ENCODE data around the gene NDUFB10. TPM values are rescaled to one million over a fixed set of nuclear protein-coding genes. Genes with fewer than 3 reads are reported as not detected.

The NDUFB10 gene
- total and polyA plus RNA-seq, 2 experiments from 2014 or later, result 244 to 495 TPM

GRCh38 chr16:2003827-2004641 lies 44.7 kb downstream of the NDUFB10 start:
- peak; percentile 49; the same call in 1 of the 2 replicates for TF ChIP-seq CREB1 (CRISPR knock-in tag; IDR thresholded peaks at IDR 0.05; ENCODE audit: low read depth)
- peak; percentile 95 to 99 for TF ChIP-seq CTCF (conservative IDR thresholded peaks at IDR 0.05; ENCODE audit: low read depth in 2 of 2)
- TF ChIP-seq POLR2AphosphoS5 (IDR thresholded peaks at IDR 0.05; ENCODE audit: low read depth), result peak; percentile 14; the same call in 1 of the 2 replicates
- TF ChIP-seq NANOG (IDR thresholded peaks at IDR 0.05; ENCODE audit: borderline replicate concordance), result no peak
- Mint-ChIP-seq H3K27ac (no peak overlapping the region), H3K9me3 (no peaks in the 10 kb centered on the region), H3K36me3 (ENCODE audit: low read depth) (peaks cover 29% of the 10 kb centered on the region), H3K4me1 (peaks cover 32% of the 10 kb centered on the region), H3K4me3 (peak overlapping the region; percentile 30; the same call in 1 of the 3 replicates), H3K27me3 (ENCODE audit: insufficient read depth, low read depth, poor library complexity) (peaks cover 13% of the 10 kb centered on the region)
- Histone ChIP-seq H3K36me3 (ENCODE audit: insufficient read depth) (no peaks in the 10 kb centered on the region), H3K27ac (ENCODE audit: low read depth) (peak overlapping the region; percentile 74; the same call in 1 of the 2 replicates), H3K4me1 (ENCODE audit: insufficient read depth) (peaks cover 18% of the 10 kb centered on the region), H3F3A (replicated peaks; ENCODE audit: low read depth) (peaks cover 28% of the 10 kb centered on the region; the same call in 1 of the 2 replicates), H3K4me2 (peak overlapping the region; percentile 69; the same call in 1 of the 2 replicates), H3K9me2 (ENCODE audit: insufficient read depth) (no peaks in the 10 kb centered on the region), H2AFZ (no peak overlapping the region), H3K27me3 (ENCODE audit: insufficient read depth) (no peaks in the 10 kb centered on the region), H3K4me3 (peak overlapping the region; percentile 42; the same call in 1 of the 2 replicates), H3K79me2 (replicated peaks; ENCODE audit: insufficient read depth) (peaks cover 39% of the 10 kb centered on the region), H4K20me1 (replicated peaks; ENCODE audit: insufficient read depth) (peaks cover 38% of the 10 kb centered on the region)
- ATAC-seq (peak; percentile 91), DNase-seq (ENCODE audit: low spot score) (peak; percentile 99)

- TF ChIP-seq POLR2AphosphoS5 (IDR thresholded peaks at IDR 0.05; ENCODE audit: low read depth), result no peak
- no peak for TF ChIP-seq ETS1 (IDR thresholded peaks at IDR 0.05)
- TF ChIP-seq ZNF331 (CRISPR knock-in tag; IDR thresholded peaks at IDR 0.05; ENCODE audit: low read depth), result no peak
- H3K79me2 ChIP-seq (replicated peaks; ENCODE audit: insufficient read depth), result peaks cover 42% of the 10 kb centered on the region
Observed at GRCh38 chr16:2004795-2005517, 45.6 kb downstream of the NDUFB10 start.

More at GRCh38 chr16:2004795-2005517, 45.6 kb downstream of the NDUFB10 start:
- peaks cover 13% of the 10 kb centered on the region for H3K27me3 Mint-ChIP-seq (ENCODE audit: insufficient read depth, low read depth, poor library complexity)
- no peak overlapping the region for H3K4me3 Mint-ChIP-seq
- peaks cover 32% of the 10 kb centered on the region for H3K4me1 Mint-ChIP-seq
- no peaks in the 10 kb centered on the region for H3K27me3 ChIP-seq (ENCODE audit: insufficient read depth)
- H3K4me2 ChIP-seq, result 0 out of 2 replicates have a peak overlapping the region, but pooled peaks have one; percentile 69
- H4K20me1 ChIP-seq (replicated peaks; ENCODE audit: insufficient read depth), result peaks cover 38% of the 10 kb centered on the region
- H3K36me3 Mint-ChIP-seq (ENCODE audit: low read depth), result peaks cover 29% of the 10 kb centered on the region
- H3K4me3 ChIP-seq, result no peak overlapping the region
- peaks cover 18% of the 10 kb centered on the region for H3K4me1 ChIP-seq (ENCODE audit: insufficient read depth)
- H3K9me2 ChIP-seq (ENCODE audit: insufficient read depth), result no peaks in the 10 kb centered on the region
- ATAC-seq (no peak), DNase-seq (ENCODE audit: low spot score) (no peak)
- H3K9me3 Mint-ChIP-seq, result no peaks in the 10 kb centered on the region
- no peak overlapping the region for H3K27ac Mint-ChIP-seq
- no peak overlapping the region for H2AFZ ChIP-seq
- no peak overlapping the region for H3K27ac ChIP-seq (ENCODE audit: low read depth)
- H3K36me3 ChIP-seq (ENCODE audit: insufficient read depth), result no peaks in the 10 kb centered on the region
- peaks cover 28% of the 10 kb centered on the region; the same call in 1 of the 2 replicates for H3F3A ChIP-seq (replicated peaks; ENCODE audit: low read depth)
